Esophagus squamous epithelium (tissue), 5 donors: Measurements from ENCODE around the gene CREG1. TPM values are rescaled to one million over a fixed set of nuclear protein-coding genes. Genes with fewer than 3 reads are reported as not detected.

ENCODE experiments used
- DNase-seq: peaks from one replicate; lab custom pipeline; 2025; lab: John Stamatoyannopoulos, UW
- H3K27ac ChIP-seq, 4 donors: fragments of 200-600 bp; sonication (generic); one replicate each; pipeline ENCODE4 v1.5.1; 2016 to 2019; ENCODE audit warnings: mild to moderate bottlenecking in 1 of 4
- H3K27me3 ChIP-seq, 4 donors: fragments of 200-600 bp; sonication (generic); 1 replicate in 3 of 4; 2 replicates in 1 of 4; pipeline versions ENCODE4 v1.5.1 to v1.6.0; 2017 to 2021; ENCODE audit warnings: antibody characterized with exemption in 1 of 4
- H3K36me3 ChIP-seq, 3 donors: fragments of 200-600 bp; sonication (generic); one replicate each; pipeline ENCODE4 v1.5.1; 2016 to 2019
- H3K4me1 ChIP-seq, 3 donors: fragments of 200-600 bp; sonication (generic); one replicate each; pipeline ENCODE4 v1.5.1; 2017 to 2019
- H3K4me3 ChIP-seq, 4 donors: fragments of 200-600 bp; sonication (generic); 1 replicate in 3 of 4; 2 replicates in 1 of 4; pipeline ENCODE4 v1.5.1; 2016 to 2019; ENCODE audit warnings: mild to moderate bottlenecking in 2 of 4, moderate library complexity in 1 of 4
- H3K9me3 ChIP-seq, 3 donors: fragments of 200-600 bp; sonication (generic); one replicate each; pipeline ENCODE4 v1.5.1; 2016 to 2019
- POLR2A ChIP-seq, 4 donors: fragments of 450-650 bp; IDR thresholded peaks; one replicate each; pipeline ENCODE4 v1.6.1; 2017; ENCODE audit warnings: antibody characterized with exemption in 4 of 4, mild to moderate bottlenecking in 4 of 4, moderate library complexity in 3 of 4
- WGBS, 2 donors: methylation state at CpG; one replicate each; pipeline ENCODE4 v1.1.5; 2018; 5-methylcytosine and 5-hydroxymethylcytosine counted together
- intact Hi-C: fragments of 100-400 bp; cut with DNase I; formaldehyde crosslinking; loops from one replicate; pipeline ENCODE4 v1.15.0; 2022
- total RNA-seq, 4 donors: library from RNA; depleted of rRNA; stranded (reverse); fragments of >200 nt; gene quantifications; one replicate each; pipeline ENCODE4 v1.1.0, GENCODE V29; 2016
- TF ChIP-seq, protein P1 (sequence below), 6 experiments: fragments of 450-650 bp in 4 of 6; fragments of 200-600 bp in 2 of 6; sonication (generic) in 2 of 6; IDR thresholded peaks; one replicate each; pipeline ENCODE4 v1.5.1; 2016 to 2019; ENCODE audit warnings: antibody characterized with exemption in 6 of 6, mild to moderate bottlenecking in 4 of 6, moderate library complexity in 4 of 6
- donor health status: DM: yes; HTN: yes; CAD: no.

The CREG1 gene
- total RNA-seq, 4 donors from 2014 or later, result 110 to 203 (median 175) TPM

DNA sequence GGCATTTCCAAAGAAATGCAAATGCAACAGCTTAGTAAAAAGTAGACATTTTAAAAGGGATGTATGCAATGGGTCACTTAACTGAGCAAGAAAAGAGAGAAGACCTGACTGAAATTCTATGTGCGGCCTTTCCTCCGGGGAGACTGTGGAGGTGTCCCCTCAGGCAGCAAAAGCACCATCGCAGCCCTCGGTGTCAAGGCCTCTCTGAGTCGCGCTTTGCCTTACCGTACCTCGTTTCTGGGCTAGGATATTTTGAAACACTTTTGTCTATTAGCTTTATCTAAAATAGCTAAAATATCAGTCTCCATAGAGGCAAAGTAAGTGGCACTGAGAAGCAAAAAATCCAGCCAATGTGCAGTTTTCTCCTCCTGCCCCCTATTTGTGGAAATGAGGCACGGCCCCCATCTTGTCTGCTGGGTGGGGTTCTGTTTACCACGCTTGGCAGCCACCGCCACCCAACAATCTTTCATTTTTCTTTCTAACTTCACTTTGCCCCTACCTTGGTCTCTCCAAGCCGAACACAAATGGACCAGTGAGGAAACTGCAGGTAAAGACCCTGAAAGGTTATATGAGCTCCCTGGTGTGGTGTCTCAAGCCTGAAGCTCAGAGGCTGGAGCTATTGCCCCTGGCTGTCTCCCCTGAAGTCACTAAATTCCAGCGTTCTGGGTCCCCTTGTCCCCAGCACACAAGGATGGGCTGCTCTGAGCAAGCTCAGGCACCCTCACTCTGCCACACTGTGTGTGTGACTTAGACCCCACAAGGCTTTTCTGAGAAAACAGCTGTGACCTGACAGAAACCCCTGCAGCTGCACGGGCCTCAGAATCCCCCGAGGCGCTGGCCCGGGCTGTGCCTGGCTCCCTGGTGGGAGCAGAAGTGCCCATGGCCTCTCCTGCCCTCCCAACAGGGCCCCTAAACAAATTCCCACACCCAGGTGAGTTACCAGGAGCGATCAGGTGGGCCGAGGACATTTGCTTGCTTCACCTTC is 36.9 kb downstream of the CREG1 start:
- intact Hi-C loops, result no loop called here
- Histone ChIP-seq H3K9me3 (no peaks in the 10 kb centered on the region), H3K4me3 (peak overlapping the region in 3 of 4 donors; percentile 24 to 47 (median 36)), H3K36me3 (no peaks in the 10 kb centered on the region), H3K4me1 (no peaks in the 10 kb centered on the region), H3K27me3 (peaks cover 0 to 3% (median 0%) of the 10 kb centered on the region in 4 donors), H3K27ac (peak overlapping the region in 2 of 4 donors; percentile 55 to 69)
- DNase-seq, result no peak
- no peak for TF ChIP-seq POLR2A (IDR thresholded peaks at IDR 0.05)
- TF ChIP-seq, protein P1, sequence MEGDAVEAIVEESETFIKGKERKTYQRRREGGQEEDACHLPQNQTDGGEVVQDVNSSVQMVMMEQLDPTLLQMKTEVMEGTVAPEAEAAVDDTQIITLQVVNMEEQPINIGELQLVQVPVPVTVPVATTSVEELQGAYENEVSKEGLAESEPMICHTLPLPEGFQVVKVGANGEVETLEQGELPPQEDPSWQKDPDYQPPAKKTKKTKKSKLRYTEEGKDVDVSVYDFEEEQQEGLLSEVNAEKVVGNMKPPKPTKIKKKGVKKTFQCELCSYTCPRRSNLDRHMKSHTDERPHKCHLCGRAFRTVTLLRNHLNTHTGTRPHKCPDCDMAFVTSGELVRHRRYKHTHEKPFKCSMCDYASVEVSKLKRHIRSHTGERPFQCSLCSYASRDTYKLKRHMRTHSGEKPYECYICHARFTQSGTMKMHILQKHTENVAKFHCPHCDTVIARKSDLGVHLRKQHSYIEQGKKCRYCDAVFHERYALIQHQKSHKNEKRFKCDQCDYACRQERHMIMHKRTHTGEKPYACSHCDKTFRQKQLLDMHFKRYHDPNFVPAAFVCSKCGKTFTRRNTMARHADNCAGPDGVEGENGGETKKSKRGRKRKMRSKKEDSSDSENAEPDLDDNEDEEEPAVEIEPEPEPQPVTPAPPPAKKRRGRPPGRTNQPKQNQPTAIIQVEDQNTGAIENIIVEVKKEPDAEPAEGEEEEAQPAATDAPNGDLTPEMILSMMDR (IDR thresholded peaks at IDR 0.05), result no peak
- 79 to 89% methylated on average over 14 to 17 of the region's 19 CpGs for WGBS, 2 donors

DNA sequence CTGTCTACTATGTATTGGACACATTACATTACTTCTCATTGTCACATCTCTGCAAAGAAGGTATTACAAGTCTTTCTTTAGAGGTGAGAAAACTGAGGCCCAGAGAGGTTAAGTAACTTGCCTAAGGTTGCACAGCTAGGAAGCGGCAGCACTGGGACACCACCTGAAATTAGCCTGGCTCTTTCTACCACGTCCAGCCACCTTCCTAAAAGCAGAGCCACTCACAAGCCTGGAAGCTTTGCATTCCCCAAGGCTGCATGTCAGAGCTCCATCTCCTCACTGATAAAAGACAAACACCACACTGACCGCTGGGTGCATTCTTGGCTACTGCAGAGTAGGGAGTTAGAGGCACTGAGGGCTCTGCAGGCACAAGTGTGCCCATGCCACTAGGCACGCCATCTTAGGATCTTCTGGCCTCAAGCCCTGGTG is 37.7 kb downstream of the CREG1 start:
- Histone ChIP-seq H3K4me3 (peak overlapping the region in 2 of 4 donors; percentile 36 to 47), H3K4me1 (no peaks in the 10 kb centered on the region), H3K27ac (no peak overlapping the region), H3K27me3 (peaks cover 0 to 3% (median 0%) of the 10 kb centered on the region in 4 donors), H3K36me3 (no peaks in the 10 kb centered on the region), H3K9me3 (no peaks in the 10 kb centered on the region)
- WGBS, 2 donors, result 70 to 83% methylated on average over 2 to 4 of the region's 4 CpGs
- intact Hi-C loops, result no loop called here
- no peak for TF ChIP-seq POLR2A (IDR thresholded peaks at IDR 0.05)
- TF ChIP-seq, protein P1 (IDR thresholded peaks at IDR 0.05), result no peak
- no peak for DNase-seq

DNA sequence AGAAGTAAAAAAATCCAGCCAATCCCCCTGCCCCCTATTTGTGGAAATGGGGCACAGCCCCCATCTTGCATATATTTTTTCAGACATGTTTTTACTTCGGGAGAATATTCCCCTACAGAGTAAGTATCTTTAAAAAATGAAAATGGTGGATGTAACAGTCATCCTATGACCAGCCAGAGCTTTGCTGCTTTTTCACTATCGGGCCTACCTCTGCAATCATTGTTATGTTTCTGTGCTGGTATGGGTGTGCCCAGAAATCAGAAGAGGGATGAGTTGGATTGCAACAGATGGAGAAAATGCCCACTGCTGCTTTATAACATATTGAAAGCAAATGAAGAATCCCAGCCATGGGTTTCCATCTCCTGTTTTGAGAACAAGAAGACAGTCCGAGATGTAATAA is 38.1 kb downstream of the CREG1 start:
- H3K4me3 ChIP-seq, result peak overlapping the region in 1 of 4 donors; percentile 21
- no peaks in the 10 kb centered on the region for H3K9me3 ChIP-seq
- H3K27me3 ChIP-seq, result peaks cover 0 to 5% (median 0%) of the 10 kb centered on the region in 4 donors
- intact Hi-C loops, result no loop called here
- no peak overlapping the region for H3K27ac ChIP-seq
- no peaks in the 10 kb centered on the region for H3K4me1 ChIP-seq
- WGBS, 2 donors, result 79 to 81% methylated on average over 3 of the region's 3 CpGs
- H3K36me3 ChIP-seq, result no peaks in the 10 kb centered on the region
- TF ChIP-seq, protein P1 (IDR thresholded peaks at IDR 0.05), result no peak
- TF ChIP-seq POLR2A (IDR thresholded peaks at IDR 0.05), result no peak
- DNase-seq, result no peak

DNA sequence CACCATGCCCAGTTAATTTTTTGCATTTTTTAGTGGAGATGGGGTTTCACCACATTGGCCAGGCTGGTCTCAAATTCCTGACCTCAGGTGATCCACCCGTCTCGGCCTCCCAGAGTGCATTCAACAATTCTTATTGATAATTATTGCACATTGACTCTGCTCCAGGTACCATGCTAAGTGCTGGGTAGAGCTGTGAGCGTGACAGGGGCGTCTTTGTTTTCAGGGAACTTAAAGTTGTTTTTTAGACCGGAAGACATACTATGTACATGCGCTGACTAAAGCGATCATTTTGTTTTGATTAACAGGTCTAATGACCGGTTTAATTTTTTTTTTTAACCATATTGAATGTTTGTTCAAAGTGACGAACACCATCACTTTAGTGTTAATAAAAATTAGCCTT is 39.3 kb downstream of the CREG1 start:
- intact Hi-C loops, result no loop called here
- no peak for TF ChIP-seq POLR2A (IDR thresholded peaks at IDR 0.05)
- TF ChIP-seq, protein P1 (IDR thresholded peaks at IDR 0.05), result no peak
- H3K27me3 ChIP-seq, result peaks cover 0 to 9% (median 0%) of the 10 kb centered on the region in 4 donors
- no peaks in the 10 kb centered on the region for H3K36me3 ChIP-seq
- H3K27ac ChIP-seq, result no peak overlapping the region
- H3K9me3 ChIP-seq, result no peaks in the 10 kb centered on the region
- H3K4me3 ChIP-seq, result no peak overlapping the region
- 82 to 83% methylated on average over 9 of the region's 9 CpGs for WGBS, 2 donors
- DNase-seq, result no peak
- no peaks in the 10 kb centered on the region for H3K4me1 ChIP-seq

DNA sequence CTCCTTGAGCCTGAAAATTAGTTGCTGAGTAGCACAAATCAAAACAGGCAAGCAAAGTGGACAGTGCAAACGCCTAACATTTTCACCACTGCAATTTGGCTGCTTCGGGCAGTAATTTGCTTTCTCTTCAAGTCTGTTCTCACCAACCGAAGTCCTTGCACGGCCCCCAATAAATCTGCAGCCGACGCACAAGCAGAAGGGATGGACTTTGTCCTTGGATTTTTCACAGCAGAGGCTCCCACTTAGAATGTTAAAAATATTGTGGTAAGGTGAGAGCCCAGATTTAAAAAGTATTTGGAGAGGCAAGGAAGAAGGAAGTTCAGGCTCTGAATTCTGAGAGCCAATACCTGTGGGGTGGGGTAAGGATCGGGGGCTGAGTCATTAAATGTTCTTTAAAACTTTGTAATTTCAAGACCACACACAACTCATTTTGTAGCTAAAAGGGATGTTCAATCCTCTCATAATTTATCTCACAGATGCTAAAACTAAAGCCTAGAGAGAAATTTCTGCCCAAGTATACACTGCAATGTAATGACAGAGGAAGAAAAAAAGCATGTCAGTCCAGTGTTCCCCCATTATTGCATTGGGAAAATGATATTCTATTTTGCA is 41.4 kb downstream of the CREG1 start:
- intact Hi-C loops, result no loop called here
- no peaks in the 10 kb centered on the region for H3K9me3 ChIP-seq
- H3K27me3 ChIP-seq, result peaks cover 0 to 9% (median 0%) of the 10 kb centered on the region in 4 donors
- TF ChIP-seq, protein P1 (IDR thresholded peaks at IDR 0.05), result no peak
- TF ChIP-seq POLR2A (IDR thresholded peaks at IDR 0.05), result no peak
- no peaks in the 10 kb centered on the region for H3K4me1 ChIP-seq
- DNase-seq, result no peak
- no peaks in the 10 kb centered on the region for H3K36me3 ChIP-seq
- 41 to 61% methylated on average over 7 of the region's 7 CpGs for WGBS, 2 donors
- H3K4me3 ChIP-seq, result no peak overlapping the region
- H3K27ac ChIP-seq, result no peak overlapping the region
